GM12878 (cell line): ENCODE results near the gene SLC10A2. TPM values are rescaled to one million over a fixed set of nuclear protein-coding genes. Genes with fewer than 3 reads are reported as not detected.

ENCODE experiments used
- ASH2L ChIP-seq: fragments of 300-600, 200-600 bp; sonication (generic); IDR thresholded peaks from 2 replicates; pipeline ENCODE4 v1.6.1; 2017; ENCODE audit warnings: low read depth, mild to moderate bottlenecking, borderline replicate concordance
- CREB1 ChIP-seq: IDR thresholded peaks from 2 replicates; pipeline ENCODE4 v1.6.1; 2012; ENCODE audit warnings: low read depth, mild to moderate bottlenecking, inconsistent platforms
- HDAC2 ChIP-seq: fragments of 200-600 bp; sonication (generic); IDR thresholded peaks from 2 replicates; pipeline ENCODE4 v1.6.1; 2017
- KLF5 ChIP-seq: fragments of 450-650 bp; IDR thresholded peaks from 2 replicates; pipeline ENCODE4 v1.6.1; 2014; ENCODE audit warnings: mild to moderate bottlenecking; ENCODE audit not compliant: partially characterized antibody
- MLLT1 ChIP-seq: fragments of 450-650 bp; IDR thresholded peaks from 2 replicates; pipeline ENCODE4 v1.6.1; 2016; ENCODE audit warnings: mild to moderate bottlenecking
- RB1 ChIP-seq: fragments of 450-650 bp; formaldehyde crosslinking; IDR thresholded peaks from 2 replicates; pipeline ENCODE4 v1.6.1; 2017; ENCODE audit warnings: mild to moderate bottlenecking, borderline replicate concordance
- SKIL ChIP-seq: fragments of 450-650 bp; IDR thresholded peaks from 2 replicates; pipeline ENCODE4 v1.6.1; 2017; ENCODE audit warnings: mild to moderate bottlenecking, low read depth, inconsistent platforms; ENCODE audit not compliant: poor library complexity, severe bottlenecking
- SMARCA5 ChIP-seq: fragments of 450-650 bp; IDR thresholded peaks from 2 replicates; pipeline ENCODE4 v1.6.1; 2017; ENCODE audit warnings: mild to moderate bottlenecking
- SRF ChIP-seq, 2 experiments: IDR thresholded peaks; 2 replicates each; pipeline ENCODE4 v1.6.1; 2011; ENCODE audit warnings: low read depth in 2 of 2, low read length in 2 of 2, mild to moderate bottlenecking in 1 of 2, moderate library complexity in 1 of 2
- USF2 ChIP-seq: IDR thresholded peaks from 2 replicates; pipeline ENCODE4 v1.6.1; 2011; ENCODE audit warnings: low read depth, low read length, improper control_type of control experiment, borderline replicate concordance
- YY1 ChIP-seq: IDR thresholded peaks from 2 replicates; pipeline ENCODE4 v1.6.1; 2011; ENCODE audit warnings: low read depth, mild to moderate bottlenecking, low read length
- ZNF274 ChIP-seq: IDR thresholded peaks from one replicate; pipeline ENCODE4 v1.8.0; 2011; ENCODE audit not compliant: insufficient read length, insufficient read depth
- ZZZ3 ChIP-seq: IDR thresholded peaks from 2 replicates; pipeline ENCODE4 v1.6.1; 2011; ENCODE audit warnings: low read depth; ENCODE audit not compliant: control insufficient read depth, insufficient read length
- polyA plus RNA-seq, 11 experiments: library from polyadenylated mRNA; depleted of rRNA in 4 of 11; unstranded in 6 of 11; stranded (reverse) in 5 of 11; fragments of >200 nt; fragmentation: Nextera tagmentation in 4 of 11; fragmentation: Illumina TruSeq in 1 of 11; extraction: Ambion mirVana in 4 of 11; extraction: Trizol in 1 of 11; gene quantifications; 1 replicate in 1 of 11; 2 replicates in 10 of 11; pipeline versions ENCODE4 v1.2.1 to v1.2.3, GENCODE V29; 2011 to 2016; ENCODE audit warnings: inconsistent platforms in 2 of 11, missing spikeins in 2 of 11, low read depth in 1 of 11
- total RNA-seq, 4 experiments: library from RNA; depleted of rRNA in 3 of 4; stranded (reverse); fragments of >200 nt in 3 of 4; fragmentation: Illumina TruSeq in 1 of 4; extraction: Trizol in 1 of 4; gene quantifications; 2 replicates each; pipeline versions ENCODE4 v1.2.1 to v1.2.3, GENCODE V29; 2013 to 2021
- TF ChIP-seq, protein P1 (sequence below): IDR thresholded peaks from 2 replicates; pipeline ENCODE4 v1.6.1; 2012; ENCODE audit warnings: low read length, inconsistent platforms
- TF ChIP-seq, protein P2 (sequence below): fragments of 450-650 bp; formaldehyde crosslinking; IDR thresholded peaks from 2 replicates; pipeline ENCODE4 v1.4.0; 2020; ENCODE audit warnings: mild to moderate bottlenecking, moderate library complexity
- TF ChIP-seq, protein P3 (sequence below): fragments of 450-650 bp; IDR thresholded peaks from 2 replicates; pipeline ENCODE4 v1.6.1; 2017; ENCODE audit warnings: mild to moderate bottlenecking, moderate library complexity

SLC10A2 gene
- total and polyA plus RNA-seq, 10 of the 15 experiments (the other 5 are each of a cell fraction or from before 2014, with no cell fraction given) = 0.01 to 0.04 (median 0.02) TPM; not detected in 7

GRCh38 chr13:103031332-103031873 lies 34.8 kb downstream of the SLC10A2 start (continued):
- TF ChIP-seq, protein P1, sequence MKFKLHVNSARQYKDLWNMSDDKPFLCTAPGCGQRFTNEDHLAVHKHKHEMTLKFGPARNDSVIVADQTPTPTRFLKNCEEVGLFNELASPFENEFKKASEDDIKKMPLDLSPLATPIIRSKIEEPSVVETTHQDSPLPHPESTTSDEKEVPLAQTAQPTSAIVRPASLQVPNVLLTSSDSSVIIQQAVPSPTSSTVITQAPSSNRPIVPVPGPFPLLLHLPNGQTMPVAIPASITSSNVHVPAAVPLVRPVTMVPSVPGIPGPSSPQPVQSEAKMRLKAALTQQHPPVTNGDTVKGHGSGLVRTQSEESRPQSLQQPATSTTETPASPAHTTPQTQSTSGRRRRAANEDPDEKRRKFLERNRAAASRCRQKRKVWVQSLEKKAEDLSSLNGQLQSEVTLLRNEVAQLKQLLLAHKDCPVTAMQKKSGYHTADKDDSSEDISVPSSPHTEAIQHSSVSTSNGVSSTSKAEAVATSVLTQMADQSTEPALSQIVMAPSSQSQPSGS = peak; percentile 98
- TF ChIP-seq ASH2L (no peak), HDAC2 (no peak), USF2 (no peak), CREB1 (no peak; the same call in none of the 2 replicates), SMARCA5 (0 out of 2 replicates have a peak, but pooled peaks have one; percentile 10), ZNF274 (no peak), KLF5 (no peak), SKIL (peak; percentile 89), YY1 (peak; percentile 25; the same call in 1 of the 2 replicates), MLLT1 (no peak), RB1 (no peak), ZZZ3 (no peak), SRF (IDR thresholded peaks at IDR 0.05; ENCODE audit: low read depth in 2 of 2, low read length in 2 of 2) (no peak)
- TF ChIP-seq, protein P2, sequence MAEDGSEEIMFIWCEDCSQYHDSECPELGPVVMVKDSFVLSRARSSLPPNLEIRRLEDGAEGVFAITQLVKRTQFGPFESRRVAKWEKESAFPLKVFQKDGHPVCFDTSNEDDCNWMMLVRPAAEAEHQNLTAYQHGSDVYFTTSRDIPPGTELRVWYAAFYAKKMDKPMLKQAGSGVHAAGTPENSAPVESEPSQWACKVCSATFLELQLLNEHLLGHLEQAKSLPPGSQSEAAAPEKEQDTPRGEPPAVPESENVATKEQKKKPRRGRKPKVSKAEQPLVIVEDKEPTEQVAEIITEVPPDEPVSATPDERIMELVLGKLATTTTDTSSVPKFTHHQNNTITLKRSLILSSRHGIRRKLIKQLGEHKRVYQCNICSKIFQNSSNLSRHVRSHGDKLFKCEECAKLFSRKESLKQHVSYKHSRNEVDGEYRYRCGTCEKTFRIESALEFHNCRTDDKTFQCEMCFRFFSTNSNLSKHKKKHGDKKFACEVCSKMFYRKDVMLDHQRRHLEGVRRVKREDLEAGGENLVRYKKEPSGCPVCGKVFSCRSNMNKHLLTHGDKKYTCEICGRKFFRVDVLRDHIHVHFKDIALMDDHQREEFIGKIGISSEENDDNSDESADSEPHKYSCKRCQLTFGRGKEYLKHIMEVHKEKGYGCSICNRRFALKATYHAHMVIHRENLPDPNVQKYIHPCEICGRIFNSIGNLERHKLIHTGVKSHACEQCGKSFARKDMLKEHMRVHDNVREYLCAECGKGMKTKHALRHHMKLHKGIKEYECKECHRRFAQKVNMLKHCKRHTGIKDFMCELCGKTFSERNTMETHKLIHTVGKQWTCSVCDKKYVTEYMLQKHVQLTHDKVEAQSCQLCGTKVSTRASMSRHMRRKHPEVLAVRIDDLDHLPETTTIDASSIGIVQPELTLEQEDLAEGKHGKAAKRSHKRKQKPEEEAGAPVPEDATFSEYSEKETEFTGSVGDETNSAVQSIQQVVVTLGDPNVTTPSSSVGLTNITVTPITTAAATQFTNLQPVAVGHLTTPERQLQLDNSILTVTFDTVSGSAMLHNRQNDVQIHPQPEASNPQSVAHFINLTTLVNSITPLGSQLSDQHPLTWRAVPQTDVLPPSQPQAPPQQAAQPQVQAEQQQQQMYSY (CRISPR knock-in tag) = no peak
- TF ChIP-seq, protein P3, sequence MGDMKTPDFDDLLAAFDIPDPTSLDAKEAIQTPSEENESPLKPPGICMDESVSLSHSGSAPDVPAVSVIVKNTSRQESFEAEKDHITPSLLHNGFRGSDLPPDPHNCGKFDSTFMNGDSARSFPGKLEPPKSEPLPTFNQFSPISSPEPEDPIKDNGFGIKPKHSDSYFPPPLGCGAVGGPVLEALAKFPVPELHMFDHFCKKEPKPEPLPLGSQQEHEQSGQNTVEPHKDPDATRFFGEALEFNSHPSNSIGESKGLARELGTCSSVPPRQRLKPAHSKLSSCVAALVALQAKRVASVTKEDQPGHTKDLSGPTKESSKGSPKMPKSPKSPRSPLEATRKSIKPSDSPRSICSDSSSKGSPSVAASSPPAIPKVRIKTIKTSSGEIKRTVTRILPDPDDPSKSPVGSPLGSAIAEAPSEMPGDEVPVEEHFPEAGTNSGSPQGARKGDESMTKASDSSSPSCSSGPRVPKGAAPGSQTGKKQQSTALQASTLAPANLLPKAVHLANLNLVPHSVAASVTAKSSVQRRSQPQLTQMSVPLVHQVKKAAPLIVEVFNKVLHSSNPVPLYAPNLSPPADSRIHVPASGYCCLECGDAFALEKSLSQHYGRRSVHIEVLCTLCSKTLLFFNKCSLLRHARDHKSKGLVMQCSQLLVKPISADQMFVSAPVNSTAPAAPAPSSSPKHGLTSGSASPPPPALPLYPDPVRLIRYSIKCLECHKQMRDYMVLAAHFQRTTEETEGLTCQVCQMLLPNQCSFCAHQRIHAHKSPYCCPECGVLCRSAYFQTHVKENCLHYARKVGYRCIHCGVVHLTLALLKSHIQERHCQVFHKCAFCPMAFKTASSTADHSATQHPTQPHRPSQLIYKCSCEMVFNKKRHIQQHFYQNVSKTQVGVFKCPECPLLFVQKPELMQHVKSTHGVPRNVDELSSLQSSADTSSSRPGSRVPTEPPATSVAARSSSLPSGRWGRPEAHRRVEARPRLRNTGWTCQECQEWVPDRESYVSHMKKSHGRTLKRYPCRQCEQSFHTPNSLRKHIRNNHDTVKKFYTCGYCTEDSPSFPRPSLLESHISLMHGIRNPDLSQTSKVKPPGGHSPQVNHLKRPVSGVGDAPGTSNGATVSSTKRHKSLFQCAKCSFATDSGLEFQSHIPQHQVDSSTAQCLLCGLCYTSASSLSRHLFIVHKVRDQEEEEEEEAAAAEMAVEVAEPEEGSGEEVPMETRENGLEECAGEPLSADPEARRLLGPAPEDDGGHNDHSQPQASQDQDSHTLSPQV = peak; percentile 71
